Umbilical cord (tissue), 2 donors: ENCODE results near the gene AKT1S1. TPM values are rescaled to one million over a fixed set of nuclear protein-coding genes. Genes with fewer than 3 reads are reported as not detected.

Source experiments
- DNase-seq: peaks from one replicate; pipeline ENCODE4 v3.0.0-alpha.2; 2015; ENCODE audit warnings: low spot score
- total RNA-seq: library from RNA; depleted of rRNA; stranded (reverse); fragments of >200 nt; gene quantifications from one replicate; pipeline ENCODE4 v1.2.3, GENCODE V29; 2014; ENCODE audit warnings: low replicate concordance; ENCODE audit not compliant: insufficient read depth

The AKT1S1 gene
- total RNA-seq, 1 donor from 2014 or later: 9.1 TPM

DNA sequence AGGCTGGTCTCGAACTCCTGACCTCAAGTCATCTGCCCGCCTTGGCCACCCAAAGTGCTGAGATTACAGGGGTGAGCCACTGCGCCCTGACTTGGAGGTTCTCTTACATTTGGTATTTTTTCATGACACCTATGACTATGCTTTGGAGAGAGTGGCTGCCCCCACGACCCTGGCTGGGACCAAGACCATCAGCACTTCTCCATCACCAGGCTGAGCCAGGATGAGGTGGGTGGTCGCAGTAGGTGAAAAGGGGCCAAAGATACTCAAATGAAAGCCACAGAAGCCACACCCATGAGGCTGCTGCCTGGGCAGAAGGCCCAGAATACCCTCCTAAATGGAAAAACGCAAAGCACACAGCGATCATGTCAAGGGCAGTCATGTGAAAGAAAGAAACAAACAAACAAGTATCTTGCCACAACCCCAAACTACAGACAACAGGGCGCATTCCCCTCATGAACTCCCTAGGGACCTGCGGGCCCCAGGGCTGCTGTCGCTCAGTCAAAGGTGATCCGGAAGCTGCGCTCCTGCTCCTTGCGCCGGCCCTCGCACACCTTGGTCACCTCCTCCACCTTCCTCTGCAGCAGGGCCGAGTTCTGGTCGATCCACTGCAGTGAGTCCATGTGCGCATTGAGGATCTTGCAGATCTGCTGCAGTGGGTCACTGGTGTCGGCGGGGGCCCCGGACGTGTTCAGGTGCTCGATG is 30.7 kb upstream of the AKT1S1 start:
- DNase-seq: no peak

DNA sequence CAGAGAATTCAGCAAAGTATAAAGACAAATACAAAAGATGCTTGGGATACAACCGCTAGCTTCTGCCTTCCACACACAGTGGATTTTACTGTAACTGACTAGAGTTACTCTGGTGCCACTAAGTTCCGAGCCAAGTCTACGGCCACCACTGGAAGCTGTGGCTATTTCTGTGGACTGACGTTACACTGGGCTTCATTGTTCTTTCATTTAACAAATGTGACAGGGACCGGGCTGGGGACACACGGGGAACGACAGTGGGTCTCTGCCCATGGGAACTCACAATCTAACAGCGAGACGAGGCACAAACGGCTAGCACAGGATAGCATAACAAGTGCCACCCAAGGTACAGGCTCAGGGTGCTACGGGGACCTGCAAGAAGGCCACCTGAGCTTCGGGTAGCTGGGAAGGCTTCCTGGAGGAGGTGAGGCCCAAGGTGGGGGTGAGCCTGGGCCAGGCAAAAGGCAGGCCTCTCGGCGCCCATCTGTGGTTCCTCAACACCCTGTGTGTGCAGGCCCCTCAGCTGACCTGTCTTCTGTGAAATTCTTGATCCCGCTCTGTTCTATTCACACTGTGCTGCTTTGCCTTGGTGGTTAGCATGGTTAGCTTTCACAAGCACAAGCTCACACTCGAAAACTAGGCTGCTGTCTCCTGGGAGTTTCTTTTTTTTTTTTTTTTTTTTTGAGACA is 29.9 kb upstream of the AKT1S1 start:
- no peak for DNase-seq

- no peak for DNase-seq
These were observed 27.0 kb upstream of the AKT1S1 start for GRCh38 chr19:49904136-49904535.

- peak; percentile 54 for DNase-seq
These were observed 19.9 kb upstream of the AKT1S1 start, which contains the start of gene IL4I1 for GRCh38 chr19:49896863-49897621. Gene IL4I1, minus strand, starts transcription at chr19:49896887. Its CDS starts 727 bp downstream, at chr19:49896160.

GRCh38 chr19:49895566-49896297 is 18.6 kb upstream of the AKT1S1 start:
- no peak for DNase-seq

DNA sequence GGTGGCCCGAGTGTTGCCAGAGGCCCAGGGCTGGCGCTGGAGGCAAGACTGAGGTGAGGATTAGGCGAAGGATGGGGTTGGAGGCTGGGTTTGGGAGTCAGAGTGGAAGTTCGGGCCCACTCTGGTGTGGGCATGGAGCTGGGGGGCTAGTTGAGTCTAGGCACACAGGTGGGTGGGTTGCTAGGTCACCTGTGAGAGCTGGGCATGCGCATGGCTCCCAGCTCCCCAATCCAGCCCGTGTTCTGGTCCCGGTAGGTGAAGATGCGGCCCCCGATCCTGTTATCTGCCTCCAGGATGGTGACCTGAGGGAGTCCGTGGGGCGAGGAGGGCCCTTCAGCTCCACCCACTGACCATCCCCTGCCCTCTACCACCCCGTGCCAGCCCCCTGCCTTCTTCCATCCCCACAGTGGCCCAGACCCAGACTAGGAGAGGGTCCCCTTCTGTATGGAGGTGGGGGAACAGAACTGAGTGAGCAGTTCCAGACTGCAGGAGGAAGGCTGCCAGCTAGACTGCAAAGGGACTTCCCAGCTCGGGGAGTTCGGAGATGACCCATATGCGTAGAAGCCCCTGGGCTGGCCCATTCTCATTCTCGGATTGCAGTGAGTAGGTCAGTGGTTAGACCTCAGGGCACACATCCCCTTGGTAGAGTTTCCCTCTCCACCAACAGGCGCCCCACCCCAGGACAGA is 17.9 kb upstream of the AKT1S1 start:
- no peak for DNase-seq

- no peak for DNase-seq
These were observed 17.0 kb upstream of the AKT1S1 start for GRCh38 chr19:49894011-49894664.

GRCh38 chr19:49892716-49893115 is 15.6 kb upstream of the AKT1S1 start:
- no peak for DNase-seq

- DNase-seq: no peak
These were observed 14.2 kb upstream of the AKT1S1 start for GRCh38 chr19:49891393-49891792.

- no peak for DNase-seq
These were observed 13.5 kb upstream of the AKT1S1 start for GRCh38 chr19:49890349-49891311.

GRCh38 chr19:49889687-49890348 is 12.7 kb upstream of the AKT1S1 start:
- DNase-seq: peak; percentile 56

DNA sequence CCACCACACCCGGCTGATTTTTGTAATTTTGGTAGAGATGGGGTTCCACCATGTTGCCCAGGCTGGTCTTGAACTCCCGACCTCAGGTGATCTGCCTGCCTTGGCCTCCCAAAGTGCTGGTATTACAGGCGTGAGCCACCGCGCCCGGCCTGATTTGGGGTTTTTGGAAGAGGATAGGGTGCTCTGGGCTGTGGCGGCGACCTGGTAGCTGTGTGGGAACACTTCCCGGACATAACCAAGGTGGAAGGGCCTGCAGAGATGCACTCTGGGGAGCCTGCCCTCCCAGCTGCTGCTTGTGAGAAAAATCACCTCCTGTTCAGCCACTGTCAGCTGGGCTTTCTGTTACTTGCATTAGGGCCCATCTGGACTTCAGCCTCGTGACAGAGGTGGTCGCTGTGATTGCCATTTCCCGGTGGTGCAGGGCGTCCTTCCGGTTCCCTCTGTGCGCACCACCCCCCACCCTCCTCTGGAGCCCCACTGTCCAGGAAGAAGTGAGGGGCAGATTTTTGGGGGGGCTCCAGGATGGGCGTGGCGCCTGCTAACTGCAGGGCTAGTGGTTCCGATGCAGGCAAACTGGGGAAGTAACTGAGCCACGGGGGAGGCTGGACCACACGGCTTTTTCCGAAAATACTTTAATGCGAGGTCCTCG is 12.0 kb upstream of the AKT1S1 start:
- no peak for DNase-seq

GRCh38 chr19:49888510-49888824 is 11.3 kb upstream of the AKT1S1 start:
- no peak for DNase-seq

- no peak for DNase-seq
These were observed 10.7 kb upstream of the AKT1S1 start for GRCh38 chr19:49887665-49888509.

- no peak for DNase-seq
These were observed 10.0 kb upstream of the AKT1S1 start for GRCh38 chr19:49887037-49887664.

- DNase-seq: no peak
These were observed 7.6 kb upstream of the AKT1S1 start for GRCh38 chr19:49884760-49885159.

- DNase-seq: no peak
These were observed 7.0 kb upstream of the AKT1S1 start for GRCh38 chr19:49884109-49884508.
